IPS-11a (cell line): ENCODE data around the gene SRM.
A peak's percentile ranks its signal among the peaks of the same experiment; 100 is the strongest.
"Not testable (repeated sequence)": the region's sequence is repeated elsewhere in the genome, so short reads cannot be mapped to it uniquely, and the experiment has no call there.

Source experiments
- H3K4me3 ChIP-seq: one replicate; pipeline ENCODE4 v1.5.1; 2013; ENCODE audit warnings: low read depth, low read length, control low read depth

The SRM gene

GRCh38 chr1:11065796-11066195 is 6.0 kb upstream of the SRM start:
- no peak overlapping the region for H3K4me3 ChIP-seq

- no peak overlapping the region for H3K4me3 ChIP-seq
These were observed 5.1 kb upstream of the SRM start for GRCh38 chr1:11064942-11065341.

DNA sequence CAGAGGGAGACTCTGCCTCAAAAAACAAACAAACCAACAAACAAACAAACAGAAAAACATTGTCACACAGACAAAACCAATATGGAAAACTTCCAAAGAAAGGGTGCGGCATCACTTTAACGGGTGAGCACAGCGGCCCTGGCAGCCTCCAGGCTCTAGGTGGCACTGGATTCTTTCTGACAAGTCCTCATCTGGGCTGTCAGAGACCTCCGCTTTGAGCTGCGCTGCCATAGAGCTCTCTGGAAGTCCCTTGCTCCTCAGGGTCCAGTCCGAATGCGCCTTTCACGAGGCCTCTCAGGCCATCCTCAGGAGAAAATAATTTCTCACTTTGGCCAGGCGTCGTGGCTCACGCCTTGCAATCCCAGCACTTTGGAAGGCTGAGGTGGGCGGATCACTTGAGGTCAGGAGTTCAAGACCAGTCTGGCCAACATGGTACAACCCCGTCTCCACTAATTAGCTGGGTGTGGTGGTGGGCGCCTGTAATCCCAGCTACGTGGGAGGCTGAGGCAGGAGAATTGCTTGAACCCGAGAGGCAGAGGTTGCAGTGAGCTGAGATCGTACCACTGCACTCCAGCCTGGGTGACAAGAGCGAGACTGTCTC is 4.2 kb upstream of the SRM start:
- H3K4me3 ChIP-seq = not testable (repeated sequence)

- H3K4me3 ChIP-seq = no peak overlapping the region
These were observed 3.2 kb upstream of the SRM start for GRCh38 chr1:11062965-11063401.

DNA sequence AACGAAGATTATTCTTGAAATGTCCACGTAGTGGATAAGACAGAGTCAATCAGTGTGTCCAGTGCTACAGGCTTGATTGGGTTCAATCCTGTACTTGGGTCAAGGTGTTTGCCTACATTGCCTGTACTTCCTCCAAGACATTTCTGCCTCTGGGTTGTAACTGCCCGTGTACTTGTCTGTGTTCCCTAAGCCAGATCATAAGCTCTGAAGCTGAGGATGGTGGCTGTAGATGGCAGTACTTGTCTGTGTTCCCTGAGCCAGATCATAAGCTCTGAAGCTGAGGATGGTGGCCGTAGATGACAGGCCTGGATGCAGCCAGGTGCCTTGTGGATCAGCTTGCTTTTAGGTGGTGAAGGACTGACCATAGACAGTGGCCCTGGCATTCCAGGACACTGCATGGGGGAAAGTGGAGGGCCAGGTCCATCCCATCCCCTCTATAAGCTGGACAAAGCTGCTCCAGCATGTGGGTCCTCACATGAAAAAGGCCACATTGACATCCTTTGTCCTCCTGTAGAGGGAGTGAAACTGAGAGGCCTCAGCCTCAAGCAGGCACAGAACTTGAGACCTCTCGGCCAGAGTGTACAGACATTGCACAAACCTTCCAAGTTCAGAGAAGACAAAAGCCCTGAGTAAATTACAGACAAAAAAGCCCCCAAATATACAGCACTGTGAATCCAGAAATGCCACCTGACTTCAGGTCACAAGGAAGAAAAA is 2.0 kb upstream of the SRM start:
- no peak overlapping the region for H3K4me3 ChIP-seq

DNA sequence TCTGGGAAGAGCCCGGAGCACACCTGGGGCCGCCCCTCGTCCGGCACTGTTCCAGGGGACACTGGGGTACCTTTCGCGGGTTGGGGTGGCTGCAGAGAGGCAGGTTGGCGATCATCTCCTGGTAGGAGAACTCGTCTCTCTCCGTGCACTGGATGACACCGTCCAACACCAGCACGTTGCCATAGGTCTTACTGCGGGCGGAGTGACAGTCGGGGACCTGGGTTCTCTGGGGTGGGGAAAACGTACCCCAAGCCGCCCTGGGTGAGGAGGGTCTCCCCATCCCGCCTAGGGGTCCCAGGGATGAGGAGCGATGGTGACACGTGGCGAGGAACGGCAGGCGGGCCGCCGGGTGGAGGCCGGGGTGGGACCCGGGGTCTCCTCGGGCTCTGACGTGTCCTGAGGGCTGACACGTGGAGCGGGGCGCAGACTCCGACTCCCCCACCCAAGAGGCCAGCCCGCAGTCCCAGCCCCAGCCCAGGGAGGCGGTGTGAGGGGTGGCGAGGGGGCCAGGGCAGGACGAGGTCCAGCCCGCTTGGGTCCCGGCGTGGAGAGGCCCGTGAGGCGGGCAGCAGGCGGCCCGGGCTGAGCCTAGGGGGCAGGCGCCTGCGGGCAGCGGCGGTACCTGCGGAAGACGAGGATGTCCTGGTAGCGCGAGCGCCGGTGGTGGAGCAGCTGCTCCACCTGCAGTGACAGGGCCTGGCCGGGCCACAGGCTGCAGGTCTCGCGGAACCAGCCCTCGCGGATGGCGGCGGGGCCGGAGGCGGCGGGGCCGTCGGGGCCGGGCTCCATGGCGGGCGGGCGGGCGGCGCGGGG is 457 bp downstream of the SRM start:
- peak overlapping the region; percentile 79 for H3K4me3 ChIP-seq

DNA sequence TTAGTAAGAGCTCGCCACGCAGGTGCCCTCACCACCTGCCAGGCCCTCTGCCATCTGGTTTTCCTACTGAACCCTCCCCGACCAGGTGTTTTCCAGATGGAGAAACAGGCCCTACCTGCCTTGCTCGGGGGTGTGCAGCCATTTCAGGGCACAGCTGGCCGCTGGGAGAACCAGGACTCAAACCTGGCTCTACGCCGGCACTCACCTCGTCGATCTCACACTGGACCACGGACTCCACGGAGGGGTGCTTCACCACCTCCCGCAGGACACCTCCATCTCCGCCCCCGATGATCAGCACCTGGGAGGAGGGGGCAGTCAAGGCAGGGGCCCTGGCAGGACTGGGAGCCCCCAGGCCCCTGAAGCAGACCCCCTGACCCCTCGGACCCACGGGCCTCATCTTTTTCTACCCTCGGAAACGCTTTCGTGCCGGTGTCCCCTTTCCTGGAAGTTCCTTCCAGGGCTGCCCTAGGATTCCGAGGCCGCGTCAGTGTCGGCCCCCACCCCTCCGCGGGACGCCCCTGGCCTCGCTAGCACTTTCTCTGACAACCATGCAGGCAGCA is 1.1 kb downstream of the SRM start:
- peak overlapping the region; percentile 79 for H3K4me3 ChIP-seq

- H3K4me3 ChIP-seq = no peak overlapping the region
These were observed 1.8 kb downstream of the SRM start for GRCh38 chr1:11058026-11058425.

GRCh38 chr1:11057477-11057876 is 2.3 kb downstream of the SRM start:
- H3K4me3 ChIP-seq = no peak overlapping the region

DNA sequence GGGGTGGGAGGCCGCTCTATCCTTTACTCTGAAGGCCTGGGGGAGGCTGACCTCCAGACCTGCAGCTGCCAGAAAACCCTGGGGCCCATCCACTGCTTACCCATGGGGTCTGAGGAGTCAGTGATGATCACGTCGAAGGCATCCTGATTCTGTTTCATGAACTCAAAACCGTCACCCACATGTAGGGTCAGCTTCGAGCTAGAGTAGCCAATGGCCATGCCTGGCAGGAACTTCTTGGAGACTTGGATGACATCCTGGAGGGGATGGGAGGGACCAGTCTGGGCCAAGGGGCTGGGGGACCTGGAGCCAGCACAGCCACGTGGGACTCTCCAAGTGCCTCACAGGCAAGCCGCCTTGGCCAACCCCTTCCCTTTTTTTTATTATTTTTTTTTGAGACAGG is 3.3 kb downstream of the SRM start:
- no peak overlapping the region for H3K4me3 ChIP-seq

DNA sequence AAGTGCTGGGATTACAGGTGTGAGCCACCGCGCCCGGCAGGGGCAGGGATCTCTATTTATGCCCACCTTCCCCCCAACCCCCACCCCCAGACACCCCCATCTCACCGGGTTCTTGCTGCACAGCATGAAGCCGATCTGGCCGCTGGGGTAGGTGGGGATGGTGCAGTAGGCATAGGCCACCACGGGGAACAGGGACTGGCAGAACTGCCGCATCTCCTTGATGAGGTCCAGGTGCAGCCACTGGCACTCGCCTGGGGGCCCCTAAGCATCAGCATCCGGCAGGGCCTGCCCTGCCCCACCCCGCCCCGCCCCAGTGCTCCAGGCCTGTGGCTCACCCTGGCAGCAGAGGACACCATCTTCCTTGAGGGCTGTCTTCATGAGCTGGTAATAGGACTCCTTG is 4.1 kb downstream of the SRM start:
- no peak overlapping the region for H3K4me3 ChIP-seq

DNA sequence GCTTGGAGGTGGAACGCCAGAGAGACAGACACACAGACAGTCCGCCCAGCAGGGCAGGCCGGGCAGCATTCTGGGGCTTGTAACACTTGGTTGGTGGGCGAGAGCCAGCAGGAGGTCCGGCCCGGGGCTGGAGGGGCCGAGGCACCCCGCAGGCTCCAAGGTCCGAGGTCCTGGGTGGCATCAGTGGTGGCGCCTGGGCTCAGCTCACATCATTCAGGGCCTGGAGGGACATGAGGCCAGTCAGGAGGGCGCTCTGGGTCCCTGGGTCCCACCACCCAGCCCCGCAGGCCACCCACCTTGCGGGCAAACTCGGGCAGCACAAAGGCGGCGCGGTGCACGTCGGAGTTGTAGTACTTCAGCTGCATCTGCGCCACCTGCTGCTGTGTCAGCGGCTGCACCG is 5.2 kb downstream of the SRM start:
- H3K4me3 ChIP-seq = no peak overlapping the region

DNA sequence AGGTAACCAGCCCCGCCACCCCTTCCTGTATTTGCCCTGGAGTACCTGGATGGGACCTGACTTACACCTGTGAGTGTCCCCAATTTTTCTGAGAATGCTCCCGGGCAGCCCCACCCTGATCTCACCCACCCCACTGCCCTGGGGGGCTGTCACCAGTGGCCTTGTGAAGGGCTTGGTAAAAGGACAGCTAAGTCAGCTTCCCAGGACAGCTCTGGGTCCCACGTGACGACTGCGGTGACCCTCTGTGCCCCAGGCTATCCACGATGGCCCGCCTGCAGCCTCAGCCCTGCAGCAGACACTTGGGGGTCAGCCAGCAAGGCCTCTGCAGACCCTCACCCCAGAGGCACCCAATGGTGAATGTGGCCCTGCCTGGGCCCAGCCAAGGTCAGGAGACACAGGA is 5.6 kb downstream of the SRM start:
- no peak overlapping the region for H3K4me3 ChIP-seq

DNA sequence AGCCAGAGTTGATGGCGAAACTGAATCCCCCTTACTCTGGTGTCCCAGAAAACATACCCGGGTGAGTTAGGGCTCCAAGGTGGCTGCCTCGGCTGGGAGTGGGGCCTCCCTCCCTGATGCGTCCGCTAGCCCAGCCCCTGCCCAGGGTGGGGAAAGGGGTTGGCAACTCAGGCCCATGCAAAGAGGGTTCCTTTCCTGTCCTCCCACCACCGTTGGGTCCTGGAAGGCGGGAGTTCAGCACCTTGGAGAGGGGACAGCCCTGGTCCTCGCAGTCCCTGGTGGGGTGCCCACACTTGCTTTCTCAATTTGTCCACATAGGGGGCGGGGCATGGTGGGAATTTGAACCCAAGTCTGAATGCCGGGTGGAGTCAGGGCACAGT is 6.1 kb downstream of the SRM start:
- no peak overlapping the region for H3K4me3 ChIP-seq

GRCh38 chr1:11052839-11053757 is 6.7 kb downstream of the SRM start:
- no peak overlapping the region for H3K4me3 ChIP-seq

DNA sequence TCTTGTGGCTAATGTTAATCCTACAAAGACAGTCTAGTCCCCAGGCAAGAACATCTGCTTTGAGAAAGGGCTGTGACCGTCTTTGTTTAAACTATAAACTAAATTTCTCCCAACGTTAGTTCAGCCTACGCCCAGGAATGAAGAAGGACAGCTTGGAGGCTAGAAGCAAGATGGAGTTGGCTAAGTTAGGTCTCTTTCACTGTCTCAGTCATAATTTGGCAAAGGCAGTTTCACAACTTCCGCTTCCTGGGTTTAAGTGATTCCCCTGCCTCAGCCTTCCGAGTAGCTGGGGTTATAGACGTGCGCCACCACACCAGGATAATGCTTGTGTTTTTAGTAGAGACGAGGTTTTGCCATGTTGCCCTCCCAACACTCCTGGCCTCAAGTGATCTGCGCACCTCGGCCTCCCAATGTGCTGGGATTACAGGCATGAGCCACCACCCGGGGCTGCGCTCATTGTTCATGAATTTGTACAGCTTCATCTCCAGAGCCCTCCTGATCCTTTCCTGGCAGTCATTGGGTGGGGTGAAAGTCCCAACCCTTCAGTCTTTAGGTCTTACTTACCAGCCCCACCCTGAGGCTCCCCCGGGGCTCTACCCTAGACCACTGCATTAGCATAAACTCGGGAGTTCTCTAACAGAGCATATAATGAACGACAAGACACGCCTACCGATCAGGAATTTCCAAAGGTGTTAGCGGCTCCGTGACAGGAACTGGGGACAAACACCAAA is 7.9 kb downstream of the SRM start:
- H3K4me3 ChIP-seq = no peak overlapping the region

DNA sequence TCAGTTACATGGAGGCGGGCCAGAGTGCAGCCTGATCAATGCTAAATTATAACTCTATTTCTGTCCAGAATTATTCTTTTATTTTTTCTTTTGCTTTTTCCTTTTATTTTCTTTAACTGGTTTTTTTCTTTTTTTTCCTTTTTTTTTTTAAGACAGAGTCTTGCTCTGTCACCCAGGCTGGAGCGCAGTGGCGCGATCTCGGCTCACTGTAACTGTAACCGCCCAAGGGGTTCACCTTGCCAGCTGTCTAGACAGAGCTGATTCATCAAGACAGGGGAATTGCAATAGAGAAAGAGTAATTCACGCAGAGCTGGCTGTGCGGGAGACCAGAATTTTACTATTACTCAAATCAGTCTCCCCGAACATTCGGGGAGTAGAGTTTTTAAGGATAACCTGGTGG is 8.7 kb downstream of the SRM start:
- H3K4me3 ChIP-seq = not testable (repeated sequence)

DNA sequence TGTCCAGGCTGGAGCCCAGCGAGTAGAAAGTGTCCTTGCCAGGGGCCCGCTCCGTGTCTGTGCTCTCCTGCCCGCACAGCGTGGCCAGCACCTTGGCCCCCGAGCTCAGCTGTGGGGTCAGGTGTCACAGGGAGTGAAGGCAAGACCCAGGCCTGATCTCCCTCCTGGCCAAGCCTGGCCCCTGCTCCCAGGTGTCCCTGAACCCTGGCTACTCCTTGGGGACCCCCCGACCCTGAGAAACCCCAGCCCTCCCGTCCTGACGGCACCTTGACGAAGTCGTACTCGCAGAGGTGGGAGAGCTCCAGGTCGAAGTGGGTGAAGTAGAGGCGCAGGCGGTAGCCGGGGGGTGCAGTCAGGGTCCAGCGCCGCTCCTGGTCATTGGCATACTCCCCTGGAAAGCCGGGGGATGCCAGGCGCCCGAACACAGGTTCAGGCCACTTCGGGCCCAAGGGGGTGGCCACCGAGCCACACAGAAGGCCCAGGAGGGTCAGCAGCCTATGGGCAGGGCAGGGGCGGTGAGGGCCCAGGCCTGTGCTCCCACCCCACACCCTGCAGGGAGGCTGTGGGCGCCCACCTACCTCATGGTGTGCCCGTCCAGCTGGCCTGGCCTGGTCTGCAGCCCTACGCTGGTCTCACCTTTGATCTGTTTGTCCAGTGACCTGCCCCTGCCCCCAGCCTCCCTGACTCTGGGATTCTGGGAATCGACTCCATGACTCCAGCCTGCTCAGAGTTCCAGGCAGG is 13.0 kb downstream of the SRM start, which contains the start of gene MASP2:
Gene MASP2 (minus strand): TSS at position 615 of the 741 bp plus-strand sequence. CDS start 32 bp downstream, at position 583.
- H3K4me3 ChIP-seq = no peak within 1 kb of the TSS

DNA sequence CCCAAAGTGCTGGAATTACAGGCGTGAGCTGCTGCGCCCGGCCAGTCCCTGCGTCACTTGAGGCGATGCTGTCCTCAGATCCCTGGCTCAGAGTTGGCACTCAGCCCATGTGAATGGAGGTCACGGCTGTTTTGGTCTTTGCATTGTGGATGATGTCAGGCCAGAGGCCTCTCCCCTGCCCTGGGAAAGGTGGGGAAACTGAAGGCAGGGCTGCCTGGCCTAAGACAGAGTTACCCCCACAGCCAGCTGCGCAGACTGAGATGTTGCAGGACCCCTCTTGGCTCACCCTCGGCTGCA is 13.6 kb downstream of the SRM start:
- H3K4me3 ChIP-seq = no peak overlapping the region
